Mucosa of descending colon (tissue), 3 donors: ENCODE results near the gene ASTN2. TPM values are rescaled to one million over a fixed set of nuclear protein-coding genes. Genes with fewer than 3 reads are reported as not detected.

Experiments
- ATAC-seq: fragments of 200-7000 bp; cut with Tn5 transposase; one replicate; pipeline ENCODE4 v1.9.1; 2020; ENCODE audit warnings: mild to moderate bottlenecking, moderate library complexity
- DNase-seq, 3 donors: peaks; one replicate each; pipeline ENCODE4 v3.0.0-alpha.2; 2020
- H3K36me3 ChIP-seq: fragments of 200-600 bp; one replicate; pipeline ENCODE4 v1.8.0; 2021; ENCODE audit warnings: low read depth, mild to moderate bottlenecking
- H3K4me1 ChIP-seq: fragments of 200-600 bp; one replicate; pipeline ENCODE4 v1.8.0; 2021; ENCODE audit warnings: low read depth, mild to moderate bottlenecking
- H3K4me3 ChIP-seq: fragments of 200-600 bp; one replicate; pipeline ENCODE4 v1.8.0; 2021; ENCODE audit warnings: mild to moderate bottlenecking
- H3K9me3 ChIP-seq: fragments of 200-600 bp; one replicate; pipeline ENCODE4 v1.8.0; 2021; ENCODE audit warnings: mild to moderate bottlenecking
- CTCF ChIP-seq: fragments of 200-600 bp; IDR thresholded peaks from one replicate; pipeline ENCODE4 v1.8.0; 2022; ENCODE audit warnings: antibody characterized with exemption, mild to moderate bottlenecking
- intact Hi-C, 2 donors: fragments of 100-400 bp; cut with DNase I in 1 of 2; cut with micrococcal nuclease in 1 of 2; formaldehyde crosslinking; loops; one replicate each; pipeline versions ENCODE4 v1.11.0 to v1.11.1; 2022; cut with DNase I, micrococcal nuclease
- total RNA-seq, 3 donors: library from RNA; stranded (reverse); fragmentation: NEBNext Ultra II Directional in 2 of 3; extraction: Animal tissue kit (Norgen Biotek cat#: 25700) in 2 of 3; gene quantifications; one replicate each; pipeline versions ENCODE4 v1.2.1 to v1.2.4, GENCODE V29; 2021 to 2023
- donor health status: DM: no; HTN: no; CAD: no; lungs with moderate emphysema.
- donor health status: DM: no; HTN: no; CAD: no.
- donor health status: DM: no; HTN: yes; CAD: no.

Gene ASTN2
- total RNA-seq, 3 donors from 2014 or later: 3.5 to 6.1 (median 5.4) TPM

- DNase-seq (no peak), ATAC-seq (no peak)
- Histone ChIP-seq H3K4me1 (no peaks in the 10 kb centered on the region), H3K9me3 (no peaks in the 10 kb centered on the region), H3K36me3 (no peaks in the 10 kb centered on the region), H3K4me3 (no peak overlapping the region)
- no peak for TF ChIP-seq CTCF
- intact Hi-C loops: no loop called here
Measured at GRCh38 chr9:116555556-116556155, 859.2 kb downstream of the ASTN2 start.

DNA sequence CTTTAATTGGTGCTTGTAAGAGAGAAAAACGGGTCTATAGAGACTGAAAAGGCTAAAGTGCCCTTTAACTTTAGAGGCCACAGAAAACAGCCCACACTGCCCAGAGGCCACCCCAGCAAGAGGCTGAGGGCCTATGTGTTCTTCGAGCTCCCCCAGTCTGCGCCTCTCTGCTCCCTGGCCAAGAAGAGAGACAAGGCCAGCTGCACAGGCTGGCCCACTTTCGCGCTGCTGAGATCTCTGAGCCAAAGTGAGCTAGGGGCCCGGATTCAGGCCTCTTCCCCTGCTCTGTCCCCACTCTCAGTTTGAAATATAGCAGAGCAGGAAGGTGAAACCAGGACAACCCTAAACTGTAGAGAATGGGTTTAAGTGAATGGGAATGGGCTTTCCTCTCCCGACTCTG is 859.7 kb downstream of the ASTN2 start:
- intact Hi-C loops: no loop called here
- Histone ChIP-seq H3K9me3 (no peaks in the 10 kb centered on the region), H3K36me3 (no peaks in the 10 kb centered on the region), H3K4me3 (no peak overlapping the region), H3K4me1 (no peaks in the 10 kb centered on the region)
- ATAC-seq (no peak), DNase-seq (no peak)
- no peak for TF ChIP-seq CTCF

GRCh38 chr9:116550696-116551436 is 864.0 kb downstream of the ASTN2 start:
- no peak for ATAC-seq
- no peaks in the 10 kb centered on the region for H3K9me3 ChIP-seq

DNA sequence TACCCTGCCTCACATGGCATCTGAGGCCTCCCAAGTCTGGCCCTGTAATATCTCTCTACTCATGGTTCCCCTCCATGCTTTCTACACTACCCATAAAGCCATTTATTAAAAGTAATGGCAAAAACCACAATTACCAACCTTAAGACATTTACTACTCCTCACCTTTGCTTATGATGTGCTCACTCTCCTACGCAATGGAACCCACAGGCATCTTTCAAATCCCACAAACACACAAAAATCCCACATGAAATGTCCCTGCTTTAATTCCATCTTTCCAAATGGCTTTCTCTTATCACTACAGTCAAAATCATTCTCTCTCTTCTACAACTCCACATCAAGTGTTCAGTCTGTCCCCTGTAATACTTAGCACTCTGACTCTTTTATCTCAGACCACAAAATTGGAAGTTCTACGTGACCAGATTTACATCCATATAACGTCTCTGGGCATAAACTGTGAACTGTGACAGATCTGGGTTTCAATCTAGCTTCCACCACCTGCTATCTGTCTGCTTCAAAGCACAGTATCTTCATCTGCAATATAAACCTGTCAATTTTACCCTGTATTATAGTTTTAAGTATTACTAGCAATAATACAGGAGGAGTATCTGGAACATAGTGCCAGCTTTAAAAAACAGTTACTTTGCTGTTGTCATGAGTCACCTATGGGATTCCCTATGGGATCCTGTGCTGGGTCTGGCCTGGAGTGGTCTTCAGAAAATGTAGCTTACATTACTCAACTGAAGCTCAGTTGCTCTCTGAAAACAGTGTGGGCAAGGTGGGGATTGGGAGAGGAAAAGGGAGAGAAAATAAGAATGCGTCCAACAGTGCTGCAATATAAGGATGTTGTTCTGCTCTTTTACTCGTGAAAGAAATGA is 864.8 kb downstream of the ASTN2 start:
- Histone ChIP-seq H3K36me3 (no peaks in the 10 kb centered on the region), H3K9me3 (no peaks in the 10 kb centered on the region), H3K4me3 (no peak overlapping the region), H3K4me1 (peaks cover 5% of the 10 kb centered on the region)
- DNase-seq (no peak), ATAC-seq (no peak)
- intact Hi-C loops: no loop called here
- TF ChIP-seq CTCF: no peak

More at GRCh38 chr9:116550696-116551436, 864.0 kb downstream of the ASTN2 start:
- no peak for TF ChIP-seq CTCF
- intact Hi-C loops: no loop called here
- Histone ChIP-seq H3K36me3 (no peaks in the 10 kb centered on the region), H3K4me3 (no peak overlapping the region), H3K4me1 (peaks cover 5% of the 10 kb centered on the region)
- DNase-seq: no peak

GRCh38 chr9:116549061-116549664 is 865.7 kb downstream of the ASTN2 start:
- intact Hi-C loops: no loop called here
- Histone ChIP-seq H3K4me3 (no peak overlapping the region), H3K9me3 (no peaks in the 10 kb centered on the region), H3K4me1 (peaks cover 5% of the 10 kb centered on the region), H3K36me3 (no peaks in the 10 kb centered on the region)
- DNase-seq (peak; percentile 17 to 76 (median 46)), ATAC-seq (peak; percentile 78)
- TF ChIP-seq CTCF: no peak
